ENCODE results near the gene TRIM31.

TRIM31 gene

DNA sequence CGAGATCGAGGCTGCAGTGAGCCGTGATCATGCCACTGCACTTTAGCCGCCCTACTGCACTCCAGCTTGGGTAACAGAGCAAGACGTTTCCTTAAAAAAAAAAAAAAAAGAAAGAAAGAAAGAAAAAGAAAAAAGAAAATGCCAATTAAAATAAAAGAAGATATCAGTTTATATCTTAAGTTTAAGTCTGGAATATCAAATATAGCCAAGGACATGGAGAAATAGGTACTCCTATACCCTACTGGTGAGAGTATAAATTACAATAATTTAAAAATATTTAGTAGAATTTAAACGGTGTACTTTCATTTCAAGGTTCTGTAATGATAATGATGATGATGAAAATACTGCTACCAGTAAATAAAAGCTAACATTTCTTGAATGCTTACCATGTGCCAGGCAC lies 3.8 kb upstream of the TRIM31 start:
- no peak for DNase-seq (ENCODE audit: low read depth)

- no peak for DNase-seq (ENCODE audit: low read depth)
These were observed 951 bp upstream of the TRIM31 start for GRCh38 chr6:30113841-30114240.

GRCh38 chr6:30112402-30112994 lies 392 bp downstream of the TRIM31 start:
- DNase-seq (ENCODE audit: low read depth), result no peak

GRCh38 chr6:30111266-30111856 lies 1.5 kb downstream of the TRIM31 start:
- DNase-seq (ENCODE audit: low read depth), result no peak

DNA sequence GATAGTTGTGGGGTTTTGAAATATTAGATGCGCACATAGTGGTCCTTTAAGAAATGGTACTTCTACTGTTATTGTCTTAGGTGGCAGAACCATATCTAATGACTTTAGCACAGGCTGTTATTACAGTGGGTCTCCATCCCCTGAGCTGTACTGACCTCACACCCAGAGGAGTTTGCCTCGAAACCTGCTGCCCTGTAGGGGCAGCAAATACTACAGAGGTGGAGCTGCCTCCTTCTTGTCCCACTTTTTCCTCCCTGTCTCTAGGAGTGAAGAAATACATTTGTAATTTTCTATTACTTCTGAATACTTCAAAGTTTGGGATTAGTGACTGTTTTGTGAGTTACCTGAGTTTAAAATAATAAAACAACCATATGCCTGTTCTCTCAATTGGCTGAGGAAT lies 8.2 kb downstream of the TRIM31 start:
- DNase-seq (ENCODE audit: low read depth), result no peak

- DNase-seq (ENCODE audit: low read depth), result no peak
These were observed 9.1 kb downstream of the TRIM31 start for GRCh38 chr6:30103872-30104179.

DNA sequence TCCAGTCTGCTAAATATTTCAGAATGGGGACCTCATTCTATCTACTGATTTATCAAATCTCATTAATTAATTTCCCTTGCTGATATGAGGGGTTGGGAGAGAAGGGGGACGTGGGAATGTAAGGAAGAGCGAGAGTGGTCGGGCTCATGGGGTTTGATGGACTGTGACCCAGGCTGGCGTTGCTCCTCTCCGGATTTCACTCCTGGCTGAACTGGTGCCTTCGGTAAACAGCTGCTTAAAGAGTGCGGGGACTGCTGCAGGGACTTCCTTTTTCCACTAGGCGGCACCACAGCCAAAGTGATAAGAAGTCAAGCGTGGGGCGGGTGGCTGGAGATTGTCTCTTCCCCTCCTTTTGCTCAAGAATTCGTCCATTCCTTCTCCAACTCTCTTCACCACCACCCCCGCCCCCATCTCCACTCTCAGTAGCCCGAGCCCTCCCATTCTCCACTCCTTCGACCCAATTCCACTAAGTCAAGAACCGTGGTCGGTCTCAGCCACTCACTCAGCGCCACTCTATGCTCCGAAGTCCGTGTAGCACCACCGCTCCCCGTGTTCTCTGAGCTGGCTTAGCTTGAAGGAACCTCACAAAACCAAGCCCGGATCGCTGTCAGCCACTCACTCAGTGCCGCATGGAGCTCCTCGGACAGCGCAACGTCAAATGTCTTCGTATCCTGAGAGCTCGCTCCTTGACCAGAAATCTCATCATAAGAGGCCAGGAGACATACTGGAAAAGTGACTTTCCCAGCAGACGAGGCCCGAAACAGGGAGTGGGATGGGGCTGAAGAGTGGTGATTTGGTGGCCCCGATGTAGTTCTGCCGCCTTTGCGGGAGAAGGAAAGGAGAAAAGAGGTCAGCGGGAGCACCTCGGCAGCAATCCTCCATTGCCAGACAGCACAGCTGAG lies 9.7 kb downstream of the TRIM31 start:
- peak; percentile 76 for DNase-seq (ENCODE audit: low read depth)

GRCh38 chr6:30102414-30102969 lies 10.4 kb downstream of the TRIM31 start:
- no peak for DNase-seq (ENCODE audit: low read depth)

GRCh38 chr6:30101444-30102413 lies 11.2 kb downstream of the TRIM31 start:
- DNase-seq (ENCODE audit: low read depth), result peak; percentile 41

DNA sequence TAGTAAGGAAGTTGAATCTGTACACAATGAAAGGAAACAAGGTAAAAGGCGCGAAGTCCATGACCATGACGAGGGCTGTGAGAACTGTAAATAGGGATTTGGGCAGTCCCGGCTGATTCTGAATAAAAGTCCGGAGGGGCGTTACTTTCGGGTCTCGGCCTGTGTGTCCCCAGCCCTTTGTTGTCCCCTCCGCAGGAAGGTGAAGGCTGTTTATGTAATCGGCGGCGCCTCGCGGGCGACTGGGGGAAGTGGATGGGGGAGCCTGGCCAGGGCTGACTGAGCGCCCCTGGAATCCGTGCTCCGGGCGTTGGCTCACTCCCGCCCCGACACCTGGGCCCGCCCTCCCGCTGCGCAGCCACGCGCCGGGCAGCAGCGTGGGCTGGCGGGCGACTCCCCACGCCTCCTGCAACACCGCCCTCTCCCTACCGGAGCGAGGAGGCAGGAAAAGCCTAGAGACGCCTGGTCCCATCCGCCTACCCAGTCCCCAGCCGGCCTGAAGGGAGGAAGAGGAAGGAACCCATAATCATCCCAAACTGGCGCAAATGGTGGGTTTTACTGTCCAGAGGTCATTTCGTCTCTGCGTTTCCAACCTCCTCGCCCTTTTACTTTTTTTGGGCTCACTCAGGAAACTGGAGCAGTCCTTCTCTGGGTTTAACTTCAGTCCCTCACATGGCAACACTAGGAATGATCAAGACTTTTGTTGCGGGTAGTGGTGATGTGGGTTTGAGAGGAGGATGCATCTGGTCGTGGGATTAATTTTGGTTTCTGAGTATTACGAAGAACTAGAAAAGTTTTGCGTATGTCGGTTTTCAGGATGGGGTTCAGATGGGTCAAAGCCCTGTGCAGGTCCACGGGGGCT lies 12.1 kb downstream of the TRIM31 start:
- DNase-seq (ENCODE audit: low read depth), result no peak

DNA sequence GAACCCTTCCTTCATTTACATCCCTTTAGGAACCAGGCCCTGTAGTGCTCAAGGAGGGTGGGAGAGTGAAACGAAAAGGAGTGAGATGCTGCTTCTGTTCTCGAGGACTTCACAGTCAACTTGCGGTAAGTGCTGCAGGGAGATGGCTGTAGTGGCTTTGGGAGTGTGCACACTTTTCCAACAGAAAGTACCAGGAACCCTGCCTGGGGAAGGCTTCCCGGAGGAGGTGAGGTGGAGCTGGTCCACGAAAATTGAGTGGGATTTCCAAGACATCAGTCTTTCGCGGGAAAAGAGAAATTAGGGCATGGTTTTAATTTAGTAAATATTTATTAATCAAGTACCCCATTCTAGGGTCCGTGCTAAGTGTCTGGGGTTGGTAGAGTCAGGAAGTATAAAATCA lies 12.7 kb downstream of the TRIM31 start:
- DNase-seq (ENCODE audit: low read depth), result no peak

DNA sequence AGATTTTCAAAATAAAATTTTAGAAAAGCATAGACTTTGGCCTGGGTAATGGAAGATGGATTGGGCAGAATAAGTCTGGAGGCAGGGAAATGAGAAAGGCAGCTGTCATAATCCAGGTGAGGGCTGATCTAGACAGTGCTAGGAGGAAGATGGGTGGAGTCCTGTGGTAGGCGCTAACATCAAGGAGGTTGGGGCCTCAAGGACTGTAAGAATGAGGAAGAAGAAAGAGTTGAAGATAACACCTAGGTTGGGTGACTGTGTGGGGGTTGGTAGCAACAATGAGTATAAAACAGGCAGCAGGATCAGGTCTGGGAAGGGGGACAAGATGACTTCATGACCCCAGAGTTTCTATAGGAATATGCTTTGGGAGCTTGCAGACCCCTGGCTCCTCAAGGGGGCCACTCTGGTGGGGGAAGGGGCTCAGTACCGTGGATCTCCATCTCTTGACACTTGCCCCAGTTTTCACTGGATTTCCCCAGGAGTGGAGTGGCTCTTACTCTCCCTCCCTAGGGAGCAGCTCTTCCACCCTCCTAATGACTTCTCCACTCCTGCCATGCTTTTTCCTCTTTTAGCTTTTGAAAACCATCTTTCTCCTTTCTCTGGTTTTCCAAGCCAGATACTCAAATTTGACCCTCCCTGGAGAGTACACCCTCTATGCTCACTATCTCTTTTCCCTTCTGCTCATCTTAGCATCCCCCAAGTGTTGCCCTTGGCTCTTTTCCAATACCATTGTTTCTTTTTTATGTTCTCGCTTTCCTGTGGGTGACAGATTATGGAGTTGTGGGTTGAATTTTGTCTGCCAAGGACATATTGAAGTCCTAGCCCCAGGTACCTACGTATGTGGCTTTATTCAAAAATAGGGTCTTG lies 14.8 kb downstream of the TRIM31 start:
- DNase-seq (ENCODE audit: low read depth), result no peak

DNA sequence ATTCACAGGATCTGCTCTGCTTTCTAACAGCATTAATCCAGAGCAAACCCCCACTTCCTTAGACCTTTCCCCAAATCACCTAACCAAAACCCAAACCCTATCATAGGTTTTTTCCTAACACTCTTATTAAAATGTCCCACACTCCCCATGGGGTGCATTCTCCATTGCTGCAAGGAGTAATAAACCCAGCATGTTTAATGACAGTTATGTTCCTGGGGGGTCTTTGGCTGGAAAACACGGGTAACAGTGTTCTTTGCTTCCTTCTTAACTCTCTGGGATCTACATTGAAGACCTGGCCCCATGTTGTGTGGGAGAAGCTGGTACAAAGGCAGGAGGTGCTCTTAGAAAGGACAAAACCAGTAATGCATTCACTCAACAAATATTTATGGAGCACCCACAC lies 16.1 kb downstream of the TRIM31 start:
- DNase-seq (ENCODE audit: low read depth), result no peak

DNA sequence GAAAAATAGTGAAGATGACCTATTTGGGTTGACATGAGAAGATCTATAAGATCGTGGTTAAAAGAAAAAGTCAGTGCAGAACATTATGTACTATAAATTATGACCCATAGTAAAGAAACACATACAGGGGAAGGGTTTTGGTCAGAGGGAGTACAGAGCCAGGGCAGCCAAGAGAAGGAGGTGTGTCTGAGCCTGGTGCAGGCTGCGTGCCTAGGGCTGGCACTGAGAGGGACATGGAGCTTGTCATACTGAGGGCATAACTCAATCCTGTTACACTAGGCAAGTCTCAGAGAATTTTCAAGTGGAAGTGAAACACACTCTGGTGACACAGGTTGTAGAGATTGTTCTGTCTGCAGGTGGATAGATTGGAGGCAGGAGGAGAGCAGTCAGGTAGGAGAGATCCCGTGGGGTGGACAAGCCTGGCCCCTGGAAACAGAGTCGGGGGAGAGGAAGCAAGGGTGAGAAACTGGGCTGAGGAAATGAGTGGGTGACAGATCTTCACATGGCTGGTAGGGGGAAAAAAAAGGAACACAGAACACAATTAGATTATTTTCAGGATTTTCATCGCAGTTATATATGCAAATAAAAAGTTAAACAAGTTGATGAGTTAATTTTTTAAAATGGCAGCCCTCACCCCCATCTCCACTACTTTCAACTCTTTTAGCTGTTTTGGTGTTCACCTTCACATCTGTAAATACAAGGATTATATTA lies 18.8 kb downstream of the TRIM31 start:
- no peak for DNase-seq (ENCODE audit: low read depth)

- no peak for DNase-seq (ENCODE audit: low read depth)
These were observed 19.9 kb downstream of the TRIM31 start for GRCh38 chr6:30092852-30093543.

- DNase-seq (ENCODE audit: low read depth), result no peak
These were observed 21.1 kb downstream of the TRIM31 start for GRCh38 chr6:30091577-30092381.

DNA sequence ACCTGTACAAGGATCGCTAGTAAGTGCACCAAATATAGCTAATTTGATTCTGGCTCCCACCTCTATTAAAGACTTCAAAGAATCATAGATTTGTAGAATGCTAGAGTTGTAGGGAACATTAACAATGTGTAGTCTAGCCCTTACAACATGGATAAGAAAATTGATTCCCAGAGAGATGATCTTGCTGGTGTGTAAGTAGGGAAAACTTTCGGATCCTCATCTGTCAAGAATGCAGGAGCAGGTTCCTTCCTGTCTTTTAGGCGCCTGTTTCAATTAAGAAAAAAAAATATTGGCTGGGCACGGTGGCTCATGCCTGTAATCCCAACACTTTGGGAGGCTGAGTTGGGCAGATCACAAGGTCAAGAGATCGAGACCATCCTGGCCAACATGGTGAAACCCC lies 25.0 kb downstream of the TRIM31 start:
- DNase-seq (ENCODE audit: low read depth), result no peak

DNA sequence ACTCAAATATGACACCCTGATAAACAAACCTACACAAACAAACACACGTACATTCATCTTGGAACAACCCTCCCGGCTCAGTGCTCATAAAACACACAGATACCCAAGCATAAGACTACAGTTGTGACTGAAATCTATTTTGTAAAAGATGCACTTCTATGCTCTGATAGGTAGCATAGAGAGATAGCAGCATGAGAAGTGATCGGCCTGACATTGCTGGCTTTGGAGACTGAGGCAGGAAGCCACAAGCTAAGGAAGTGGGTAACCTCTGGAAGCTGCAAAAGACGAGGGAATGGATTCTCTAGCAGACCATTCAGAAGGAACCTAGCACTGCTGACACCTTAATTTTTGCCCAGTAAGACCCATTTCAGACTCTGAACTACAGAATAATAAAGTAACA lies 35.7 kb downstream of the TRIM31 start:
- no peak for DNase-seq (ENCODE audit: low read depth)
